GM19452 (cell line): ENCODE measurements around the gene PTPN21.

Source experiments
- ATAC-seq: cut with Tn5 transposase; IDR thresholded peaks from one replicate; pipeline ENCODE4 v1.9.1; 2021; ENCODE audit not compliant: unreplicated experiment

Gene PTPN21

GRCh38 chr14:88507208-88507607 is 47.6 kb downstream of the PTPN21 start:
- no peak for ATAC-seq

GRCh38 chr14:88505621-88506020 is 49.2 kb downstream of the PTPN21 start:
- ATAC-seq: no peak

- ATAC-seq: no peak
Measured at GRCh38 chr14:88504602-88505001, 50.2 kb downstream of the PTPN21 start.

- no peak for ATAC-seq
Measured at GRCh38 chr14:88503754-88504406, 50.9 kb downstream of the PTPN21 start.

- no peak for ATAC-seq
Measured at GRCh38 chr14:88502740-88503139, 52.1 kb downstream of the PTPN21 start.

GRCh38 chr14:88500611-88501010 is 54.2 kb downstream of the PTPN21 start:
- ATAC-seq: no peak

- ATAC-seq: no peak
Measured at GRCh38 chr14:88499225-88499624, 55.6 kb downstream of the PTPN21 start.

GRCh38 chr14:88496414-88496813 is 58.4 kb downstream of the PTPN21 start:
- no peak for ATAC-seq

- no peak for ATAC-seq
Measured at GRCh38 chr14:88493392-88494185, 61.2 kb downstream of the PTPN21 start.

- ATAC-seq: peak; percentile 91
Measured at GRCh38 chr14:88492272-88493089, 62.3 kb downstream of the PTPN21 start.

GRCh38 chr14:88490168-88490567 is 64.6 kb downstream of the PTPN21 start:
- no peak for ATAC-seq

- no peak for ATAC-seq
Measured at GRCh38 chr14:88488897-88489296, 65.9 kb downstream of the PTPN21 start.

GRCh38 chr14:88488081-88488480 is 66.7 kb downstream of the PTPN21 start:
- no peak for ATAC-seq

- ATAC-seq: no peak
Measured at GRCh38 chr14:88482524-88482923, 72.3 kb downstream of the PTPN21 start.

GRCh38 chr14:88481794-88482193 is 73.0 kb downstream of the PTPN21 start:
- ATAC-seq: no peak

- no peak for ATAC-seq
Measured at GRCh38 chr14:88481059-88481458, 73.7 kb downstream of the PTPN21 start.

- no peak for ATAC-seq
Measured at GRCh38 chr14:88479574-88479987, 75.2 kb downstream of the PTPN21 start.

GRCh38 chr14:88478931-88479330 is 75.9 kb downstream of the PTPN21 start:
- no peak for ATAC-seq

GRCh38 chr14:88477513-88478250 is 77.1 kb downstream of the PTPN21 start:
- ATAC-seq: no peak

- no peak for ATAC-seq
Measured at GRCh38 chr14:88476825-88477224, 78.0 kb downstream of the PTPN21 start.

- ATAC-seq: no peak
Measured at GRCh38 chr14:88476214-88476774, 78.5 kb downstream of the PTPN21 start.
